T-helper 1 cell treated with Interleukin-12 subunit alpha and Interleukin-12 subunit beta and Interleukin-4 antibody, amounts not matched to agents 30 μg/mL and 1 μg/mL, for 36 hours (primary cell): Measurements from ENCODE around the gene ZNF391.
"Not testable (repeated sequence)": the region's sequence is repeated elsewhere in the genome, so short reads cannot be mapped to it uniquely, and the experiment has no call there.

Experiments used
- H3K27ac Mint-ChIP-seq: one replicate; pipeline ENCODE4 v1.8.0; 2021; ENCODE audit warnings: mild to moderate bottlenecking, mixed read lengths
- H3K27me3 Mint-ChIP-seq: one replicate; pipeline ENCODE4 v1.8.0; 2021; ENCODE audit warnings: low read depth, mixed read lengths
- H3K36me3 Mint-ChIP-seq: one replicate; pipeline ENCODE4 v1.8.0; 2021; ENCODE audit warnings: low read depth, mixed read lengths
- H3K4me1 Mint-ChIP-seq: one replicate; pipeline ENCODE4 v1.8.0; 2021; ENCODE audit warnings: low read depth, mixed read lengths
- H3K4me3 Mint-ChIP-seq: one replicate; pipeline ENCODE4 v1.8.0; 2021; ENCODE audit warnings: mild to moderate bottlenecking, moderate library complexity, mixed read lengths
- H3K9me3 Mint-ChIP-seq: one replicate; pipeline ENCODE4 v1.8.0; 2021; ENCODE audit warnings: mixed read lengths

Gene ZNF391

GRCh38 chr6:27400877-27401642 lies 12.5 kb downstream of the ZNF391 start:
- Mint-ChIP-seq H3K36me3 (peaks cover 6% of the 10 kb centered on the region), H3K9me3 (peaks cover 58% of the 10 kb centered on the region), H3K27me3 (no peaks in the 10 kb centered on the region), H3K4me3 (no peak overlapping the region), H3K27ac (no peak overlapping the region), H3K4me1 (no peaks in the 10 kb centered on the region)

GRCh38 chr6:27406085-27406484 lies 17.5 kb downstream of the ZNF391 start:
- H3K4me3 Mint-ChIP-seq = no peak overlapping the region
- H3K4me1 Mint-ChIP-seq = no peaks in the 10 kb centered on the region
- H3K9me3 Mint-ChIP-seq = peaks cover 55% of the 10 kb centered on the region

GRCh38 chr6:27407153-27407814 lies 18.7 kb downstream of the ZNF391 start:
- Mint-ChIP-seq H3K36me3 (peaks cover 3% of the 10 kb centered on the region), H3K4me1 (no peaks in the 10 kb centered on the region), H3K4me3 (no peak overlapping the region), H3K27ac (no peak overlapping the region), H3K9me3 (peaks cover 46% of the 10 kb centered on the region), H3K27me3 (no peaks in the 10 kb centered on the region)

More at GRCh38 chr6:27406085-27406484, 17.5 kb downstream of the ZNF391 start:
- Mint-ChIP-seq H3K27me3 (no peaks in the 10 kb centered on the region), H3K27ac (no peak overlapping the region), H3K36me3 (peaks cover 3% of the 10 kb centered on the region)

- Mint-ChIP-seq H3K27ac (no peak overlapping the region), H3K36me3 (no peaks in the 10 kb centered on the region)
Measured at GRCh38 chr6:27414300-27414699, 25.7 kb downstream of the ZNF391 start.

GRCh38 chr6:27414996-27415395 lies 26.4 kb downstream of the ZNF391 start:
- Mint-ChIP-seq H3K4me1 (no peaks in the 10 kb centered on the region), H3K9me3 (peaks cover 28% of the 10 kb centered on the region), H3K4me3 (no peak overlapping the region), H3K27ac (no peak overlapping the region), H3K36me3 (no peaks in the 10 kb centered on the region), H3K27me3 (no peaks in the 10 kb centered on the region)

More at GRCh38 chr6:27414300-27414699, 25.7 kb downstream of the ZNF391 start:
- H3K4me1 Mint-ChIP-seq = no peaks in the 10 kb centered on the region
- no peak overlapping the region for H3K4me3 Mint-ChIP-seq
- peaks cover 25% of the 10 kb centered on the region for H3K9me3 Mint-ChIP-seq
- no peaks in the 10 kb centered on the region for H3K27me3 Mint-ChIP-seq

- Mint-ChIP-seq H3K27ac (no peak overlapping the region), H3K36me3 (no peaks in the 10 kb centered on the region), H3K4me1 (no peaks in the 10 kb centered on the region), H3K4me3 (no peak overlapping the region), H3K27me3 (no peaks in the 10 kb centered on the region), H3K9me3 (peaks cover 27% of the 10 kb centered on the region)
Measured at GRCh38 chr6:27415898-27416297, 27.3 kb downstream of the ZNF391 start.

GRCh38 chr6:27419363-27419762 lies 30.8 kb downstream of the ZNF391 start:
- Mint-ChIP-seq H3K36me3 (no peaks in the 10 kb centered on the region), H3K27me3 (no peaks in the 10 kb centered on the region), H3K27ac (no peak overlapping the region), H3K4me1 (no peaks in the 10 kb centered on the region), H3K9me3 (peaks cover 38% of the 10 kb centered on the region), H3K4me3 (no peak overlapping the region)

- no peaks in the 10 kb centered on the region for H3K4me1 Mint-ChIP-seq
- no peak overlapping the region for H3K27ac Mint-ChIP-seq
- H3K36me3 Mint-ChIP-seq = no peaks in the 10 kb centered on the region
- peaks cover 32% of the 10 kb centered on the region for H3K9me3 Mint-ChIP-seq
- no peaks in the 10 kb centered on the region for H3K27me3 Mint-ChIP-seq
- no peak overlapping the region for H3K4me3 Mint-ChIP-seq
Measured at GRCh38 chr6:27422651-27423332, 34.2 kb downstream of the ZNF391 start.

- H3K4me3 Mint-ChIP-seq, H3K4me1 Mint-ChIP-seq, H3K27me3 Mint-ChIP-seq, H3K36me3 Mint-ChIP-seq, H3K27ac Mint-ChIP-seq: not testable (repeated sequence)
- H3K9me3 Mint-ChIP-seq = peaks cover 37% of the 10 kb centered on the region
Measured at GRCh38 chr6:27424851-27425250, 36.3 kb downstream of the ZNF391 start.

GRCh38 chr6:27426045-27426620 lies 37.6 kb downstream of the ZNF391 start:
- H3K4me1 Mint-ChIP-seq = no peaks in the 10 kb centered on the region
- H3K36me3 Mint-ChIP-seq = peaks cover 2% of the 10 kb centered on the region
- no peak overlapping the region for H3K27ac Mint-ChIP-seq
- peaks cover 27% of the 10 kb centered on the region for H3K9me3 Mint-ChIP-seq
- no peaks in the 10 kb centered on the region for H3K27me3 Mint-ChIP-seq
- no peak overlapping the region for H3K4me3 Mint-ChIP-seq

- H3K36me3 Mint-ChIP-seq = peaks cover 2% of the 10 kb centered on the region
- no peaks in the 10 kb centered on the region for H3K27me3 Mint-ChIP-seq
- H3K27ac Mint-ChIP-seq = no peak overlapping the region
- no peaks in the 10 kb centered on the region for H3K4me1 Mint-ChIP-seq
- no peak overlapping the region for H3K4me3 Mint-ChIP-seq
- peaks cover 21% of the 10 kb centered on the region for H3K9me3 Mint-ChIP-seq
Measured at GRCh38 chr6:27428502-27428901, 39.9 kb downstream of the ZNF391 start.

- Mint-ChIP-seq H3K36me3 (peaks cover 2% of the 10 kb centered on the region), H3K4me3 (no peak overlapping the region), H3K4me1 (no peaks in the 10 kb centered on the region), H3K27ac (no peak overlapping the region), H3K9me3 (peaks cover 23% of the 10 kb centered on the region), H3K27me3 (no peaks in the 10 kb centered on the region)
Measured at GRCh38 chr6:27428966-27429365, 40.4 kb downstream of the ZNF391 start.

- Mint-ChIP-seq H3K27me3 (no peaks in the 10 kb centered on the region), H3K4me1 (no peaks in the 10 kb centered on the region), H3K9me3 (peaks cover 46% of the 10 kb centered on the region), H3K4me3 (no peak overlapping the region), H3K27ac (no peak overlapping the region), H3K36me3 (peaks cover 2% of the 10 kb centered on the region)
Measured at GRCh38 chr6:27433714-27434113, 45.2 kb downstream of the ZNF391 start.

- H3K27ac Mint-ChIP-seq = no peak overlapping the region
- H3K4me1 Mint-ChIP-seq = no peaks in the 10 kb centered on the region
- peaks cover 3% of the 10 kb centered on the region for H3K36me3 Mint-ChIP-seq
- no peak overlapping the region for H3K4me3 Mint-ChIP-seq
- H3K27me3 Mint-ChIP-seq = no peaks in the 10 kb centered on the region
- peaks cover 45% of the 10 kb centered on the region for H3K9me3 Mint-ChIP-seq
Measured at GRCh38 chr6:27439371-27439770, 50.8 kb downstream of the ZNF391 start.
